HG02763 (cell line): ENCODE measurements around the gene GNAQ.

Experiments used
- ATAC-seq: cut with Tn5 transposase; IDR thresholded peaks from one replicate; pipeline ENCODE4 v1.9.1; 2021; ENCODE audit warnings: mild to moderate bottlenecking, moderate library complexity; ENCODE audit not compliant: unreplicated experiment

Gene GNAQ

DNA sequence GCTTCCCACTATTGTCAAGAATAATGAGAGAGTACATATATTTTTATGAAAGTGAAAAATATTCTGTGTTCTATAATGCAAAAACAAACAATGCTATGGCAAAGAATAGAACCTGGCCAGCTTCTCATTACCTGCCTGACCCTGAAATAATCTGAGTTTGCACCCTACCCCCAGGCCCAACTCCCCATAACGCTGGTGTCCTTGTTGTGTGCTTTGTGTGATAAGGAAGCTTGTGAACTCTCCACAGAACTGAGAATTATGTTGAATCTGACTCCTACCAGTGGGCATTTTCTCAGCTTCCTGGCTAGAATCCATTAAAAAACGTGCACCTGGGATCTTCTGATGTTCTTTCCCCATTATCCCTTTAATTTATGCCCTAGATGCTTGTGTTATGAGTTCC, 205.5 kb downstream of the GNAQ start:
- ATAC-seq = no peak

DNA sequence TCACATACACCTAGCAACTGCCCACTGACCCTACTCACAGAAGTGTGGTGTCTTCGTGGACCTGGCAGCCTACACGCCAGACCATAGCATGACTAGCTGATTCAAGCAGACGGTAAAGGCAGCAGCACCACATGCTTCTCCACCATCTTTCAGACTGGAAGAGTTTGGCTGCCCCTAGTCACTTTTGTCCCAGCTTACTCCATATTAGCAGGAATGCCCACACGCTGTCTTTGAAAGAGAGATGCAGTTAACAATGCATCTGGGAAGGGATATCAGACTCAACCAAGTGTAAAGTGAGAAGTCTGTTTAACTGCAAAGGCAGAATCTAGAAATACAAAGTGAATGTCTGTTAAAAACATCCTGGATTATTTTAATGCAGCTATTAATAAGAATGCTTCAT, 206.2 kb downstream of the GNAQ start:
- ATAC-seq = no peak

DNA sequence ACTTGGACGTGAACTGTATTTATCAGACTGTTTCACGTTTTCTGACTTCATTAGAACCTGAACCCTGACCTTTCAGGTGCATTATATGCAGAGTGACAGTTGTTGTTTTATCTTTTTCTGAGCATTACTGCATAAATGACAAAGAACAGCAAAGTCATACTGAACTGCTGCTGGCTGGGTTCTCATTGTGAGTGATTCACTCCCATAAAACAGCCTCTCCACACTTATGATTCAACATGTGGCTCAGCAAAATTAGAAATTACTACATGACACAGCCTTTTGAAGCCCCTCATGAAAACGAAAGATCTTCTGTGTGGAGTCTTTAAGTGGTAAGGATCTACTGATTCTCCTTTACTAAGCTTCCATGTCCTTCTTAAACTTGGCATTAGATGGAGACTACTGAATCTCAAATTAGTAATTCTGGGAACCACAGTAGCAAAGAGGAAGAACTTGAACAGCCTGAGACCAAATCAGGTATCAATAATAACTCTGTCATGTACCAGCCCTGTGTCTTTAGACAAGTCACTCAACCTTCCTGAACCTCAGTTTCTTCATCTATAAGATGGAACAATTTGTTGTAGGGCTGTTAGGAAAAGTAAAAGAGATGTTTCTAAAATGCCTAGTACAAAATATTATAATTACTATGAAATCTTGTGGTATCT, 211.2 kb downstream of the GNAQ start:
- no peak for ATAC-seq

DNA sequence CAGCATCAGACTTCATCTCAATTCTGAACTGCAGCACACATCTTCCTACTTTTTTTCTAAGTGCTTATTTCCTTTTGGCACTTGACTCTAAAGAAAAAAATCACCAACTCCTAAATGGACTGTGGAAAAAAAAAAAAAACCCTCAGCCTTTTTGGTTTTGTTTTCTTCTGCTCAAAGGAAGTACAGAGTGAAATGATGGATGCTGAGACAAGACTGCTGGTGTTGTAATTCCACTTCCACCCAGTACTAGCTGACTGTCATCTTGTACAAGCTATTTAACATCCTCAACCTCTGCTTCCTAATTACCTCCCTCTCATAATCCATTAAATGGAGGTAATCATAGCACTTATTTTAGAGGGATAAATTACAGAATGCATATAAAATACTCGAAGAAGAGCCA, 212.0 kb downstream of the GNAQ start:
- ATAC-seq = no peak

DNA sequence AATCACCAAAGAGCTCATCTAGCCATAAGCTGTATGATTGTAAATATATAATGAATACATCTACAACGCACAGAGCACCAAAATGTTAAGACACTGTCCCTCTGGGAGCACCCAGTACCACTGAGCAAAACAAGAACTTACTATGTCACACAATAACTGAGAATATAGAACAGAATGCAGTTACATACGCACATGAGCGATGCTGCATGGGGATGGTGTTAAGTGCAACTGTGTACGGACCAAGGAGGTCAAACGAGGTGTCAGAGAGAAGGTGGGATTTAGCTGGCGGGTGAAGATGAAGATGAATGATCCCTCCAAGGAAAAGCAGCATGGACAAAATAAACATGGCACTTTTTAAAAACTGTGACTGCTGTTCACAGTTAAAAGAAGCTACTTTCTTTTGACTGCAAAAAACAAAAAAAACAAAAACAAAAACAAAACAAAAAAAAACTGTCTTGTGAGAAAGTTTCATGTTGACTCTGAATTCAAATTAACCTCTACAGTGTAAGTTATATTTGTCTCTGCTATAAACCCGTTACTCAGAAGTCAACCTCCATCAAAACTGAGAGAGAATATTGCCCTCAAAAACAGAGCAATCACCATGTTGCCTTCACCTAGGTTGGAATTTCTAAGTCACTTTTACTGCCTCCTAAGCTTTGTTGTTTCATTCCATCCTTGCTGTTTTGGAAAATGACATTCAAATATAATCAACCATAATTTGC, 213.9 kb downstream of the GNAQ start:
- no peak for ATAC-seq

DNA sequence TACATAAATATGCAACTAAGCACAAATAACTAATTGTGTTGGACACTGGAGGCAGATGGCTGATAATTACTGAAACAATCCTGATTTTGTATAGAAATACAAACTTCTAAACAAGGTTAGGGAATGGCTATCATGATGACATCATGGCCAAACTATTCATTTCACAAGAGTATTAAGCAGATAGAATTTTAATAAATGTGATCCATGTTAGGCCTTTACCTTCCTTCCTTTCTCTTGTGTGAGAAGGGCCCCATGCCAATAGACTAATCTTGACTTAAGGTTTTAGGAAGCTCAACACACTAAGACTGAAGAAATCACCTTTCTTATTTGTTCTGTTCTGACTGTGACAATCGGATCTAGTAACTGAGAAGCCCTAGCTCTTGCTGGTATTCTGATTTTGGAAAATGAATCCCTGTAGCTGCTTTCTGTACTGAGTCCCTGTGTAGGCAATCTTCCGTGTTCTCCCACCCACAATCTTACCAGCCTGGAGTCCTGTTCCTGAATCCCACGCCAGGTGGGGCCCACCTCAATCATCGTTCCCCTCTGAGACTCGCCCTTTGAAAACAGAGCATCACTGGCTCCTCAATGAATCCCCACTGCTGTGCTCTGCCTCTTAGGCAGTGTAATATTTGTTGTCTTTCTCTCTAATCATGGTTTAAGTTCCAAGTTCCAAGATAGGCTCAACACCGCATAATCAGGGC, 214.8 kb downstream of the GNAQ start:
- ATAC-seq = no peak

DNA sequence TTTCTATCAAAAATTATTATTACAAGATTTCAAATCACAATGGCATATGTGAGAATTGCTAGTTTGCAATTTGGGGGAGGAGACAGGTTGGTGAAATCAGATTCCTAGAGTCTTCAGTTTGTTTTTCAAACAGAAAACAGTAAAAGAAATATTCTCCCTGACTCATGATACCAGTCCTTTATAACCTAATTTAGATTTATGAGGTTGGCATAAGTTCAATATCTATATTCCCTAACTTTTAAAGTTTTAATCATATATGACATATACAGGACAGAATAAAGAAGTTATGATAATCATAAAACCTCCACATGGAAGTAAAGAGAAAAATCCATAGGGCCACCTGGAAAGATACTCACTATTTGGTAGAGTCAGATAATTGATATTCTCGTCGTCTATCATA, 216.4 kb downstream of the GNAQ start:
- ATAC-seq = no peak

DNA sequence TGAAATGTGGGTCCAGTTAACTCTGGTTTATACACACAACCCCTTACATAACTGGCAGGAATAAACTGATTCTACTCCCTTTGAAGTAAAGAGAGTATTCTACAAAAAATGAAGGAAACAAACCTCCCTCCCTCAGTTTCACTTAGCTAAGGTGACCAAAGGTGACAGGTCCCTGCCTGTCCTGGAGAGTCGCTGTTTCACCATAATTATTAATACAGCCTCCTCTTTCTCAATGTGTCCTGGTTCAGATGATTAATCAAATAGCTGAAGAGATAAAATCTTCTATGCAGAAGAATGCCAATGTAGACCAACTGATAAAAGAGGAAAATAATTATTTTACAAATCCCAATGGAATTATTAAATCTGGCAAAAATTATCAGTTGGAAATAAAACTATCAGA, 219.8 kb downstream of the GNAQ start:
- ATAC-seq = no peak

DNA sequence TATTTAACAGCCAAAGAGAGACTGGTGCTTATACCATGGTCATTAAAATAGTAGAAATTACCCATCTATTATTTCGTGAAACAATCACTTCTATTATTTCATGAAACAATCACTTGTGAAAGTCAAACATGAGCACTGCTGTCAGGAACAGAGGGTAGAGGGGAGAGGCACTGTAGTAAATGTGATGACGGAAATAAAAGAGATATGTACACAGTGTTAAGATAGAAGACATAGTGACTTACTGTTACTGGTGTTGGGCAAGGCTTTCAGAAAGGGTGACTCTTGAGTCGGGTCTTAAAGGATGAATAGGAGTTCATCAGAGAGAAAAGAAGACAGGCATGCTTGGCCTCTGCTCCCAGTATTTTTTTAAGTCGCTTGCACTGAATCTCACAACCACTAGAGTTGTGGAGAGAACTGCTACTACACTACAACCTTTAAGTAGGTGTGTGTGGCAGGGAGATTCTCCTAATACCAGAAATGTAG, 220.9 kb downstream of the GNAQ start:
- no peak for ATAC-seq

DNA sequence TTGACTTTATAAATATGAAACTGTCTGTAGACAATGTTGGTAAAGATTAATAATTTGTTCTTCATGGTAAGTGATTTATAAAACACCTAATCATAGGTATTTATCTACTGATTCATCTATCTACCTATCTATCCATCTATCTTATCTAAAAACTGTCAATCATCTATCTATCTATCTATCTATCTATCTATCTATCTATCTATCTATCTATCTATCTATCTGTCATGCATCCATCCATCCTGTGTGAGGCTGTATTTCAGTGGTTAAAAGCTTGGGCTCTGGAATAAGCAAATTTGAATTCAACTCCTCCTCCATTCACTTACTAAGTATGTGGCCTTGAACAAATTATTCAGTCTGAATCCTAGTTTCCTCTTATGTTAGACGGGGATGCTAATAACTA, 221.6 kb downstream of the GNAQ start:
- no peak for ATAC-seq

DNA sequence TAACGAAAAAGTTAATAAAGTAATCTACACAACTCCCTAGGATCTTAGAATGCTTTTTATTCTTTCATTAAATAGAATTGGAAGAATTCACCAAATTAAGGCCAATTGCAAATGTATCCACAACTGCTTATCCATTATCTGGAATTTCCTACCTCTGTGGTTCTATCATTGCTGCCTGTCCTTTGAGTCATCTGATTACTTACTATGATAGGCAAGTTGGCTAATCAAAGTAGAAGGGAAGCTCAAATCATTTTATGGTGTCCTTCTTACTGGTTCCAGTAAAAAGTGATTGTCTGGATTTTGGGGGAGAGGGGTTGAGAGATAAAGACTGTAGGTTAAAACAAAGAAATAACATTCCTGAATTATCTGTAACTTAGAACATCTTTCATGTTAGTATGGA, 222.1 kb downstream of the GNAQ start:
- no peak for ATAC-seq

DNA sequence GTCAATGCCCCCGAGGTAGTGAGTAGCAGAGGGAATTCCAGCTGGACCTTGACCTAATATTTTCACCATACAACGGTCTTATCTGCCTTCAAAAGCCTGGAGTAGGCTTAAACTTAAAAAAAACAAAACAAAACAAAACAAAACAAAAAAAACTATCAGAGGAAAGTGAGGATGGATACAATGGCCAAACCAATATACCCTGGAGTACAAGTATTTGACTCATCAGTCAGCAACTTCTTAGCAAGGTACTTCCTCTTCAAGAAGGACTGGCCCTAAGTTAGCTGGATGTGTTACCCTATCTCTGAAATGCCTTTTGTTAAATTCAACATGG, 222.9 kb downstream of the GNAQ start:
- no peak for ATAC-seq

DNA sequence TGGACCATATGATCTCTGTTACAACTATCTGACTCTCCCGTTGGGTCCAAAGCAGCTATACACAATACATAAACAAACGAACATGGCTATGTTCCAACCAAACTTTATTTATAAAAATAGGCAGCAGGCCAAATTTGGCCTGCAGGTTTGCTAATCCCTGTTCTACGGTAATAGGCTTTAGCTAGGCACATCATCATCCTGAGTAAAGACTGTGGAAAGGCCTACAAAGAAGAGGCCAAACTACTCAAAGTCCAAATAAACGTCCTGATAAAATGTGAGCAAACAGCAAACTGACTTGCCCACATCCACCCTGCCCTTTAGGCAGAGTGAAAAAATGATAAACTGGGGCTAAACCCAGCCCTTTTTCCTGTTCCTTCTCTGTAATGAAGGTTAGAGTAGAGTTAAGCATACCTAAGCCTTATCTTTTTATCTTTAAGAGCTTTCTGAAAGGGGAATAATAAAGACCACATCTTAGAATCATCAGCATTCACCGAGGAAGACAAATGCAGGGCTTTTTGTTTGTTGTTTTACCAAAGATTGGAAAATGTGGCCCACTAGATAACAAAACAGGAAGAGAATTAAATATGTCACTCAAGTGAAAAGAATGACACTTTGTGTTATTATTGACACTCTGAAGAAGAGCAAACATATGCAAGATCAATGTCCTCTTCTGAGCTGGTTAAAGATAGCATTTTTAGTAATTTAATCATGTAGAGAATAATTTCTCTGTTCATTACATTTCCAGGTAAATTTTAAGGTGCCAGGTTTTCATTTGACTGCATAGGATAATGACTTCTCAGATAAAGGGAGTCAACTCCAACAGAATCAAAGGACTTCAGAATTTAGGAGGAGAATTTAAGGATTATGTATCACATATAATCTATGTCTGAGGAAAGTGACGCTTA, 223.5 kb downstream of the GNAQ start:
- ATAC-seq = no peak

DNA sequence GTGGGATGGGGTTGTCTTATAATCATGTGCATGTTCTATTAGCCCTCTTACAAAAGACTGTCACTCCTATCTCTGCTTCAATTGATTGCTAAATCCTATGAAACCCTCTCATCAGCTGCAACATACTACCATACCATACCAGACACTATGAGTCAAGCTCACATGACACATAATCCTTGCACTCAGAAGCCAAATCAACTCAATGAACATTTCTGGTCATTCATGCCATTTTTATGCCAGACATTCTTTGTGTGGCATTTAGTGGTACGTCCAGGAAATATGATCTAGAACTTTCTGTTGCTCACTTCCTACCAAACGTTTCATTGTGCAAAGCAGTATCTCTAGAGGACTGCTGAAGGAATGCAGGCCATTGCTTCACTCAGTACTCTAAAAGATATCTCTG, 224.3 kb downstream of the GNAQ start:
- ATAC-seq = no peak

DNA sequence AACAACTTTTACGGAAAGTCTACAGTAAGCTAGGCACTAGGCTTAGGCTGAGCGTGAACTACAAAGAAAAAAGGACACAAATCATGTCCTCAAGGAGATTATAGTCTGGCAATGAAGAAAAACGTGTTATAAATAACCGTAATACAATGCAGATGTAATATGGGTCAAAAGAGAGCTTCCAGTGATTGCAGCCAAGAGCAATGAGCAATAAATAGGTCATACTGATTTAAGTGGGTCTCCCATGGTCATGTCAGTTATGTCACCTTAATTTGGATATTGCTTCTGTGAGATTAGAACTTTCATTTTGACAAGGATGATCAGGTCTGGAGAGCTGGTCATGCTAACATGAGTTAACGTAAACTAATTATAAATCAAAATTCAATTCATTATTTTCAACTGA, 224.9 kb downstream of the GNAQ start:
- no peak for ATAC-seq

DNA sequence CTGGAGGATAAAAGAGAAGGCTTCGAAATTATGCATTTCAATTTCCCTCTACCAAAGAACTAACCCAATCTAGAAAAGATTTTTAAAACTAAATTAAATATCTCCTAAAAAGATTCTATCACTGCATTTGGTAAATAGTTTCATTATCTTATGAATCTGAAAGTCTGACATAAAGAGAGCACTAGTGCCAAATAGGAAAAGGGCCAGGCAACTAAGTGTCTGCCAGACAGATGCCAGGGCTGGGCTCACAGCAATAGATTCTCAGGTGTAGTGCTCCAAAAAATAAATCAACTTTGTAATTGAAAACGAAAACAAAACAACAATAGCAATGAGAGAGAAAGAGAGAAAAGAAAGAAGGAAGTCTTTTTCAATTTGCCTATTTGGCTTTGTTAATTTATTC, 225.8 kb downstream of the GNAQ start:
- ATAC-seq = no peak

DNA sequence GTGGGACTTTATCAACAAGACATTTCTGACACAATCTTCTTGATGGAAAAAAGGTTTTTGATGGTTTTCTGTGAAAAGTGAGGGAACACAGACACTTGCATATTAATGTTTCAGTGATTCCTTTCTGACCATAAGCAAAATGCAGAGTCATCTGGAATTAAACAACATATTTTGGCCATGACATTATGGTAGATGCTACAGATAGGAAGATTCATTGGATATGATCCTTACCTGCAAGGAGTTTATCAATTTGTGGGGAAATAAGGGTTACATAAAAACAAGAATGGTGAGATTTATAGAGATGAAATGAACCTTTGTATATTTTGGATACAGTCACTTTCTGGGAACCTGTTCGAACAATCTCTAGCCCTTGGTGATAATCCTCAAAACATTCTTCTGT, 228.2 kb downstream of the GNAQ start:
- no peak for ATAC-seq

DNA sequence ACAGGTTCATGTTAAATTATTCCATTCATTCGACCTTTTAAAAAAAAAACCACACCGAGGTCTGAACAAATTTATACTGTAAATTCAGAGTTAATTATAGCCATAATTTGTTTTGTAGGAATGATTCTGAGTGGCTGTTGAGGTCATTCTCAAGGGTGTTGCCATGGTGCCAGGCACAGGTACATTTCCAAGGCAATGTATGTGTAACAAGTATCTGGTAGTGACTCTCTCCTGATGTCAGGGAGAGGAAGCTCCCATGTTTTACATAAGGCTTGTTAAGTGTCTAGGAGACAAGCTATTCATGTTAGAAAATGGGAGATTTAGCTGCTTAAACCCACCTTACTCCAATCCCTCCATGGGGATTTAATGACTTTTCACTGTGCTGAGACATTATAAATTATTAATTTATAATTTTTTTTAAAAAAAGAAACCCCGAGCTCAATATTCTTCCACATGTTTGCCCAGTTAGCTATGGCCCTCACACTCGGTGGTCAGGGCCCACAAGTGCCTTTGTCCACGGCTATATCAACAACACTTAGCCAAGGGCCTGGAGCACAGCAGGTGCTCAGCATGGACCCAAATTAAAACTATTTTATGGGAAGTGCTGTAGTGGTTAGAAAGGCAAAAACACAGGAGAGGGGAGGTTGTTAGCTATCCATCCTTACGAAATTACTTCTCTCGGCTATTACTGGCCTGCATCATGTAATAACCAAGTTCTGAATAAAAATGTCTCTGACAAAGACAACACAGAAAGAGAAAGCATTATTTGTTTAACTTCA, 228.9 kb downstream of the GNAQ start:
- ATAC-seq = no peak

DNA sequence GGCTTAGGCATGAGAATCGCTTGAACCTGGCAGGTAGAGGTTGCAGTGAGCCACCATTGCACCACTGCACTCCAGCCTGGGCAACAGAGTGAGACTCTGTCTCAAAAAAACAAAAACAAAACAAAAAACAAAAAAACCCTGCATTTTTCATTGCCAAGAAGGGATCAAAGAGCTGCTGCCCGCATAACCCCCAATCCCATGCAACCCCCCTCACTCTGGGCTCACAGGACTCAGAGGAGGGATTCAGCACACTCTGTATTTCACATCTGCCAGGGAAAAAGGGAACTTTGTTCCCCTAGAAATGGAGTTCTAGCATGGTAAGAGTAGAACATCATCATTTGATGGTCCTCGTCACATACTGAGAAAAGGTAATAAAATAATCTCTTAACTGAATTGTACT, 229.5 kb downstream of the GNAQ start:
- ATAC-seq = no peak

DNA sequence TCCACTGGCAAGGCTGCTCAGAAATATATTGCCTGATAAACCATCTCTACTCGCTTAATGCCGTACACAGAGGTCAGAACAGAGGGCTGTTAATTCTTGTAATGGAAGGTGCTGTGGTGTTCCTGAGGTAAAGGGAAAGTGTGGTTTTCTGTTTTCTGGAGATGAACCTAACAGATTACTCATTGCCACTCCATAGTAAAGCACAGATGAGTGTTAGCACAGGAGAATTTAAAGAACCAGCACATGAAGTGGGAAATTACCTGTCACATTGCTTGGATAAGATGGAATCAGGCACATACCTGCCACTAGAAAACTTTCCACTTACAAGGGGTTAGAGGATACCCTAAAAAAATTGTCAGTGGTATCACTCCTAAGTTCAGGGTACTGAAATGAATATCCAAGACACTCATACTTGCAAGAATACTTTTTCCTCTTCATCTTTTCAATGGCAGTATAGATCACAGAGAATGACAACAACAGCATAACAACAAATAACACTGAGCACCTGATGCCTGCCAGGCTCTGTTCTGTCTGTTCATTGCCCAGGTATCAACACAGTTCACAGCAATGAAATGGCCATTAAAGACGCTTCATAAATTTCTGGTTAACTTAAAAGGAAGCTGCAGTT, 230.6 kb downstream of the GNAQ start:
- no peak for ATAC-seq
